Activated T-cell treated with anti-CD3 and anti-CD28 coated beads, Interleukin-2, amount 50 U/mL, for 72 hours (primary cell): ENCODE data around the gene NHLRC4. TPM values are rescaled to one million over a fixed set of nuclear protein-coding genes. Genes with fewer than 3 reads are reported as not detected.
A peak's percentile ranks its signal among the peaks of the same experiment; 100 is the strongest.

ENCODE experiments used
- ATAC-seq, 2 donors: fragments of 150-1000 bp; cut with Tn5 transposase; replicated peaks in 1 of 2; 2 replicates each; pipeline ENCODE4 v1.10.0; 2021; ENCODE audit warnings: moderate library complexity in 2 of 2, mild to moderate bottlenecking in 1 of 2
- DNase-seq, 2 donors: peaks; one replicate each; pipeline ENCODE4 v3.0.0; 2021 to 2022; ENCODE audit warnings: mixed read lengths in 1 of 2
- H3K27ac Mint-ChIP-seq: one replicate; pipeline ENCODE4 v1.8.0; 2022; ENCODE audit warnings: mild to moderate bottlenecking, moderate library complexity, mixed read lengths
- H3K27me3 Mint-ChIP-seq: one replicate; pipeline ENCODE4 v1.8.0; 2022; ENCODE audit warnings: low read depth, mixed read lengths
- H3K36me3 Mint-ChIP-seq, 2 donors: one replicate each; pipeline ENCODE4 v1.8.0; 2022; ENCODE audit warnings: mixed read lengths in 2 of 2, mild to moderate bottlenecking in 1 of 2; ENCODE audit not compliant: insufficient read depth in 2 of 2
- H3K4me1 Mint-ChIP-seq: one replicate; pipeline ENCODE4 v1.8.0; 2022; ENCODE audit warnings: low read depth, mixed read lengths
- H3K4me3 Mint-ChIP-seq, 2 donors: one replicate each; pipeline ENCODE4 v1.8.0; 2022; ENCODE audit warnings: mild to moderate bottlenecking in 2 of 2, mixed read lengths in 2 of 2, moderate library complexity in 2 of 2
- H3K9me3 Mint-ChIP-seq, 2 donors: one replicate each; pipeline ENCODE4 v1.8.0; 2022; ENCODE audit warnings: mixed read lengths in 2 of 2
- total RNA-seq, 2 donors: library from RNA; stranded (reverse); gene quantifications; one replicate each; pipeline ENCODE4 v1.2.3, GENCODE V29; 2022

The NHLRC4 gene
- total RNA-seq, 2 donors from 2014 or later, result 1.4 TPM

GRCh38 chr16:572865-573650, 6.3 kb downstream of the NHLRC4 start:
- Mint-ChIP-seq H3K9me3 (no peaks in the 10 kb centered on the region), H3K4me1 (peaks cover 26% of the 10 kb centered on the region), H3K27me3 (no peaks in the 10 kb centered on the region), H3K4me3 (no peak overlapping the region), H3K36me3 (no peaks in the 10 kb centered on the region), H3K27ac (no peak overlapping the region)
- no peak for DNase-seq
- no peak for ATAC-seq

- Mint-ChIP-seq H3K9me3 (no peaks in the 10 kb centered on the region), H3K4me1 (peaks cover 21% of the 10 kb centered on the region), H3K27me3 (no peaks in the 10 kb centered on the region), H3K36me3 (no peaks in the 10 kb centered on the region), H3K27ac (no peak overlapping the region), H3K4me3 (no peak overlapping the region)
- ATAC-seq, result no peak
- no peak for DNase-seq
Observed at GRCh38 chr16:574021-574760, 7.4 kb downstream of the NHLRC4 start.

- ATAC-seq (no peak), DNase-seq (no peak)
- no peaks in the 10 kb centered on the region for H3K9me3 Mint-ChIP-seq
- H3K4me1 Mint-ChIP-seq, result peaks cover 16% of the 10 kb centered on the region
- H3K4me3 Mint-ChIP-seq, result no peak overlapping the region
- H3K27ac Mint-ChIP-seq, result no peak overlapping the region
- no peaks in the 10 kb centered on the region for H3K27me3 Mint-ChIP-seq
- H3K36me3 Mint-ChIP-seq, result no peaks in the 10 kb centered on the region
Observed at GRCh38 chr16:575354-576196, 8.8 kb downstream of the NHLRC4 start.

- Mint-ChIP-seq H3K4me1 (peaks cover 8% of the 10 kb centered on the region), H3K27me3 (no peaks in the 10 kb centered on the region), H3K27ac (no peak overlapping the region), H3K36me3 (no peaks in the 10 kb centered on the region), H3K4me3 (no peak overlapping the region), H3K9me3 (no peaks in the 10 kb centered on the region)
- ATAC-seq, result no peak
- DNase-seq, result no peak
Observed at GRCh38 chr16:576197-576822, 9.5 kb downstream of the NHLRC4 start.

GRCh38 chr16:576823-577201, 10.0 kb downstream of the NHLRC4 start:
- H3K27ac Mint-ChIP-seq, result no peak overlapping the region
- ATAC-seq (no peak), DNase-seq (no peak)
- H3K4me1 Mint-ChIP-seq, result peaks cover 3% of the 10 kb centered on the region
- H3K9me3 Mint-ChIP-seq, result no peaks in the 10 kb centered on the region
- no peaks in the 10 kb centered on the region for H3K36me3 Mint-ChIP-seq
- H3K4me3 Mint-ChIP-seq, result no peak overlapping the region
- no peaks in the 10 kb centered on the region for H3K27me3 Mint-ChIP-seq

GRCh38 chr16:577796-578195, 11.0 kb downstream of the NHLRC4 start:
- H3K4me3 Mint-ChIP-seq, result no peak overlapping the region
- H3K9me3 Mint-ChIP-seq, result no peaks in the 10 kb centered on the region
- ATAC-seq, result no peak

GRCh38 chr16:578232-578869, 11.5 kb downstream of the NHLRC4 start:
- H3K27ac Mint-ChIP-seq, result no peak overlapping the region
- no peaks in the 10 kb centered on the region for H3K9me3 Mint-ChIP-seq
- DNase-seq (no peak), ATAC-seq (no peak)
- no peaks in the 10 kb centered on the region for H3K36me3 Mint-ChIP-seq
- H3K27me3 Mint-ChIP-seq, result no peaks in the 10 kb centered on the region
- H3K4me3 Mint-ChIP-seq, result no peak overlapping the region
- no peaks in the 10 kb centered on the region for H3K4me1 Mint-ChIP-seq

More at GRCh38 chr16:577796-578195, 11.0 kb downstream of the NHLRC4 start:
- no peaks in the 10 kb centered on the region for H3K27me3 Mint-ChIP-seq
- no peaks in the 10 kb centered on the region for H3K36me3 Mint-ChIP-seq
- no peak overlapping the region for H3K27ac Mint-ChIP-seq
- no peaks in the 10 kb centered on the region for H3K4me1 Mint-ChIP-seq
- DNase-seq, result no peak

GRCh38 chr16:578870-579405, 12.1 kb downstream of the NHLRC4 start:
- H3K4me1 Mint-ChIP-seq, result no peaks in the 10 kb centered on the region
- ATAC-seq, result peak; percentile 91 to 93

GRCh38 chr16:580141-580945, 13.5 kb downstream of the NHLRC4 start:
- no peaks in the 10 kb centered on the region for H3K9me3 Mint-ChIP-seq
- H3K36me3 Mint-ChIP-seq, result no peaks in the 10 kb centered on the region
- H3K27ac Mint-ChIP-seq, result no peak overlapping the region
- no peaks in the 10 kb centered on the region for H3K27me3 Mint-ChIP-seq
- peaks cover 2% of the 10 kb centered on the region for H3K4me1 Mint-ChIP-seq
- H3K4me3 Mint-ChIP-seq, result no peak overlapping the region
- DNase-seq (no peak), ATAC-seq (no peak)

More at GRCh38 chr16:578870-579405, 12.1 kb downstream of the NHLRC4 start:
- Mint-ChIP-seq H3K36me3 (no peaks in the 10 kb centered on the region), H3K27me3 (no peaks in the 10 kb centered on the region), H3K27ac (no peak overlapping the region), H3K9me3 (no peaks in the 10 kb centered on the region), H3K4me3 (peak overlapping the region in 1 of 2 donors; percentile 40)
- peak; percentile 76 to 81 for DNase-seq

- ATAC-seq (no peak), DNase-seq (no peak)
- Mint-ChIP-seq H3K27ac (no peak overlapping the region), H3K27me3 (no peaks in the 10 kb centered on the region), H3K9me3 (no peaks in the 10 kb centered on the region), H3K36me3 (no peaks in the 10 kb centered on the region), H3K4me3 (no peak overlapping the region), H3K4me1 (peaks cover 9% of the 10 kb centered on the region)
Observed at GRCh38 chr16:580946-581498, 14.2 kb downstream of the NHLRC4 start.

GRCh38 chr16:582218-582613, 15.4 kb downstream of the NHLRC4 start:
- H3K27me3 Mint-ChIP-seq, result no peaks in the 10 kb centered on the region
- no peaks in the 10 kb centered on the region for H3K9me3 Mint-ChIP-seq
- no peaks in the 10 kb centered on the region for H3K36me3 Mint-ChIP-seq
- no peak for DNase-seq
- H3K27ac Mint-ChIP-seq, result no peak overlapping the region
- H3K4me3 Mint-ChIP-seq, result no peak overlapping the region
- no peak for ATAC-seq
- H3K4me1 Mint-ChIP-seq, result peaks cover 10% of the 10 kb centered on the region
